Measurements from ENCODE around the gene TSPAN14.

TSPAN14 gene

DNA sequence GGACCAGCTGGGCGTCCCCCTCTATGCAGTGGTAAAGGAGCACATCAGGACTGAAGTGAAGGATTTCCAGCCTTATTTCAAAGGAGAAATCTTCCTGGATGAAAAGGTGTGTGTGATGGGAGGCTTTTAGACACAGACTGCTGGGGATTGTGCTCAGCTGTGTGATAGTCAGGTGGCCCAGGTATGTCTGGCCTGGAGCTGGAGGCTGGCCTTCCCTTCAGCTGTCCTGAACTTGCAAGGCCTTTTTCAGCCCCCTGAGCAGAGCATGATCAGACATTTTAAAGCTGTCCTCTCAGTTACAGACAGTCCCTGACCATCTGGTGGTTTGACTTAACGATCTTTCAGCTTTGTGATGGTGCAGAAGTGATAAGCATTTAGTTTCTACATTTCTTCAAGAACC, 28.2 kb upstream of the TSPAN14 start:
- no peak for DNase-seq

DNA sequence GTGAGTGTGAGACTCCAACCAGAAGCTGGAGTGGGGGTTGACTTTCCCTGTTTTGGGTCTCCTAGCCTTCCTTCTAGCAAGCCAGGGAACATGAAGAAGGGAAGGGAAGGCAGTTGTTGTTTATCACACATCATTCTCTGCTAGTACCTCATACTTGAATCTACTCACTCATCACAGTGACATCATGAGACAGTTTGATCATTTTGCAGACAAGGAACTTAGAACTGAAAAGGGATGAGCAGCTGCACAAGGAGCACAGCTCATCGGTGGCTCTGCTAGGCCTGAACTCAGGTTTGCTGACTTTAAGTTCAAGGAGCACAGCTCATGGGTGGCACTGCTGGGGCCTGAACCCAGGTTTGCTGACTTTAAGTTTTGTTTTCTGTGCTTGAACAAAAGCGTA, 26.6 kb upstream of the TSPAN14 start:
- no peak for DNase-seq

DNA sequence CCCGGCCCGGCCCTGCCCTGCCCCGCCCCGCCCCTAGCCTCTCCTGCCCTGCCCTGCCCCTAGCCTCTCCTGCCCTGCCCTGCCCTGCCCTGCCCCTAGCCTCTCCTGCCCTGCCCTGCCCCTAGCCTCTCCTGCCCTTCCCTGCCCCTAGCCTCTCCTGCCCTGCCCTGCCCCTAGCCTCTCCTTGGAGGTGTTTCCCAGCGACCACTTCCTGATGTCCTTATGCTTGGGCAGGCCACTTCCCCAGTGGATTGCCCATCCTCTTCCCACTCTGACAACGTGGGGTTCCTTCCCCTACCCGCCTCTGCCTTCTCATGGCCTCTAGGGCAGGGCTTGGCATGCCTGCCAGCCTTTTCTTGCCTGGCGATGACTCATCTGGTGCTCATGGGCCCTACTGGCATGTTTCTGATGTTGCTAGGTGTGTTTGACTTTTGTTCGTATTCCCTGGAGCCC, 24.6 kb upstream of the TSPAN14 start:
- DNase-seq, result peak in 1 of 14 donors; percentile 40

DNA sequence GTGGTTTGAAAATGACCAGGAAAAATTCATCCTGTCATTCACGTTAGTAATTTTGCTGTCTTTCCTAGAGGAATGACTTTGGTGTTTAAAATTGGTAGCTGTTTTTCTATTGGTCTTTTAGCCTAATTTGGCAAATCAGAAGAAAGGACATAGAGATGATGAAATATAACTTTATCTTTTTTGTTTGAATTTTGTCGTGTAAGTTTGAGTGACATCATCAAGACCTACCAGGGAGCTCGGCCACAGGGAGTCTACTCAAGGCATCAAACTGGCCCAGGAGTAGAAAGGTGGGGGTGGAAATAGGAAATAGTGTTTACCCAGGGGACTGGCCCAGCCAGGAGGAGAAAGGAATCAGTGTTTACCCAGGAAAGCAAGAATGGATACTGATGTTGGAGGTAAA, 21.0 kb upstream of the TSPAN14 start:
- DNase-seq, result no peak

DNA sequence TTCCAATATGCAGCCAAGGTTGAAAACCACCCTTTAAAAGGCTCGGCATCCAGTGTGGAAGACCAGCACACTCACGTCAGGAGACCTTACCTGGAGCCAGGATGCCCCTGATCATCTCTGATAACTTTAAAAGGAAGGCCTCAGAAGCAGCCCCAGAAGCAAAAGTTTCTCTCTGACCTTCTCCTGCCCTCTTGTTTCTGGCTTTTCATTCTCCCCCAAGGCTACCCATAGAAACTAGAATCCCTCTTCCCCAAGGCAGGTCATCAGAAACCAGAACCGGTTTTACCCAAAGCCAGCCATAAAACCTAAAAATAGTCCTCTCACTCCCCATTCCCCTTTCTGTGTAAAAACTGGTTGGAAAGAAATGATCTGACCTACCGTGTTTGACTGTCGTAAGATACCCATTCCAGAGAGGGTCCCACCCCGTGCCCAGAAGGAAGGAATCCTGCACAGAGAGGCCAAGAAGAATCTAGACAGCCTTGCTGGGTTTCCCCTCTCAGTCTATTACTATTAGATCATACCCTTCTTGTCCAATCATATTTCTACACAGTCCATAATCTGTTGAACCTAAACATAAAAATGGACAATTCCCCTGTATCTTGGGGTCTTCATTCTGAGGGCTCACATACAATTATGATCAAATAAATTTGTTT, 17.5 kb upstream of the TSPAN14 start:
- no peak for DNase-seq

DNA sequence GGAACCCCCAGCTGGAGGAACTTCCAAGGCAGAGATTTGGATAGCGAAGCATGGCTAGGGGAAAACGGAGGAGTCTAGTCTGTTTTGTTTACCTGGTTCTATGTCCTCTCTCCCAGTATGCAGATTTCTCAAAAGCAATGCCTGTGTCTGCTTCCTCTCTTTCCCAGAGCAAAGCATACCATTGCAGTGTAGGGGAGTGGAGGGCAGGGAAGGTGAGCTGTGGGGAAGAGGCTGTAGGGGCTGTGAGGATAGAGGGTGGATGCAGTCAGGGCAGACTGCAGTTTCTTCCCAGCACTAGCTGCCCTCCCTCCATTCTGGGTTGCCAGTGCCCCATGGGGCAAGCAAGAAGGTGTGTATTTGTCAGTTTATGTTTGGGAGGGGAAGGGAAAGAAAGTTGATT, 16.9 kb upstream of the TSPAN14 start:
- DNase-seq, result no peak

DNA sequence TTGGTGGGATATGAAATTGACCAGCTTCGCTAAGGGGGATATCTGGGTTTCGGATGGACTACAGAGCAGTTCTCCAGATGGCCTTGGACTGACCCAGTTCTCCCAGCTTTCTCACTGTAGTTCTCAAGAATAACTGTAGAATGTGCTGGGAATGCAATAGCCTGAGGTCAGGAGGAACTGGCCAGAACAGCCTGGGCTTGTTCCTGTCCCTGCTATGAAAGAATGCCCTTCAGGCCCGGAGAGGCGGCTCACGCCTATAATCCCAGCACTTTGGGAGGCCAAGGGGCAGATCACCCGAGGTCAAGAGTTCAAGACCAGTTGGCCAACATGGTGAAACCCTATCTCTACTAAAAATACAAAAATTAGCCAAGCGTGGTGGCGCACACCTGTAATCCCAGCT, 12.3 kb upstream of the TSPAN14 start:
- no peak for DNase-seq

DNA sequence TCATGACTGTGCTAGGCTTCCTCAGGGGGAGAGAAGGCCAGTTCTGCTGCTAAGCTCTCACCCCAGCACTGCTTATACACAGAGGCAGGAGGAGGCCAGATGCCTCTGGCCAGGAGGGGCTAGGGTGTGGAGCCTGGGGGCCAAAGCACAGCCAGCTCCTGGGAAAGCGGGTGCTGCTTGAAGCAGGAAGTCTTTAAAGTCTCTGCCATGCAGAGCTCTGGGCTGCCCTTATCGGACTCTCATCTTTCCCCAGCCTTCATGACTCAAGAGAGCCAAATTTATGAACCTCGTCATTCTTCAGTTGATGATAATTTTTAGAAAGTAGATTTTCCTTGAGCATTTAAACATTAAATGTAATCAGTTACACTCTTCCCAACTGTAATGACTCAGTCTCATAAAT, 11.2 kb upstream of the TSPAN14 start:
- no peak for DNase-seq

DNA sequence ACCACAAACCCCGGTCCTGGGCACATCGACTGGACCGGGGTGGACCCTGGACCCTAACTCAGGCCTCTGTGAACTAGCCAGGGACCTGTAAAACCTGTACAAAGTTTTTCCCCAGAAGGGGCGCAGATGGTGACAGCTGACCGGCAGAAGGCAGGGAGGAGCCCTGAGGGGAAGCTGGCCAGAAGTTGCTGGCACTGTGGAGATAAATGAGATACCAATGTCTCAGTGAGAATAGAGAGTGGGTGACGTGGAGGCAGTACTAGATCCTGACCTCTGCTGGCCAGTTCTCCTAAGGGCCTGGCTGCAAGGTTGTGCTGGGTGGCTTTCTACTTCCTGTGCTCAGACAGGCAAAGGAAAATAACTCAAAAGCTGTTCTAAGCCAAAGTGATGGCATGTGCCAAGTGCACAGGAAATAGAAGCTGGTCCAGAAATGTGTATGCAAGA, 10.6 kb upstream of the TSPAN14 start:
- DNase-seq, result no peak

DNA sequence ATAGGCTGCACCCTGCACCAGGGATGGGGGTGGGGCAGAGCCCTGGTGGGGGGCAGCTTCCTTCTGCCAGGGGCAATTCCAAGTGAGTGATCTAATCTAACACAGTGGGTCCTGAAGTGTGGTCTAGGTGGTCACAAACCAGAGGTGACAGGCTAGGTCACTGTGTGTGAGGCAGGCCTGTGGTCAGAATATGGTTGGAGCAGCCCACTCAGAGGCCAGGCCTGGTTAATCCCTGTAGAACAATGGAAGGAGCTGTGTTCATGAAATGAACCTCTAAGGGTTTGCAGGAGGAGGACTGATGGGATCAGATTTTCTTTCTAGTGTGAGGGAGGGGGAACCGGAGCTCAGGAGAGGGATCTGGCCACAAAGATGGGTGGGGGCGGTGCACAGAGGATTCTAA, 10.0 kb upstream of the TSPAN14 start:
- no peak for DNase-seq

DNA sequence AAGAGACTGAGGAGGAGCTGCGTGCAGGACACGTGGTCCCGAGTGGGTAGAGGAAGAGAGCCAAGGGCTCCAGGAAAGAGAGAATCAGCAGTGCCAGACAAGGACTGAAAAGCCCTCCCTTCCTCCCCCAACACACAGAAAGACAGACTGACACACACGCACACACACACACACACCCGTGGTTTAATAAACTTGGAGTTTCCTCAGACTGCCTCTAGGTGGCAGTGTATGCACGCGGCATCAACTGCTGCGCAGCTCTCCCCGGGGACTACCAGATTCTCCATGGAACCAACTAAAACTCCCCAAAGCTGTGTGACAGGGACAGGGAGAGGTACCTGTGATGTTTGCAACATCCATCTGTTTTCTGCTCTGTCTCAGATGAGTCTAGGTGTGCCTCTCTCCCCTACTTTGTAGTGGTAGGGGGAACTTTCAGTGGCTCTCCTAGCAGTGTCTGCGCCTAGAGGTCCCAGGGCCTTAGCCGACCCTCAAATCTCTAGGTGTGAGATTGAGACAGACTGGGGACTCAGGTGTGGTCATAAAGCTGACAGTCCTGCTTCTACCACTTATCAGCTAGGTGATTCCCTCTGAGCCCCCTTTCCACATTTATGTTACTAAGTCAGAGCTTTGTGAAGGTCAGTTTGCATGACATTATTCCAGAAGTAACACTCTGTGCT, 9.3 kb upstream of the TSPAN14 start:
- DNase-seq, result peak in 12 of 14 donors; percentile 14 to 70 (median 49)

DNA sequence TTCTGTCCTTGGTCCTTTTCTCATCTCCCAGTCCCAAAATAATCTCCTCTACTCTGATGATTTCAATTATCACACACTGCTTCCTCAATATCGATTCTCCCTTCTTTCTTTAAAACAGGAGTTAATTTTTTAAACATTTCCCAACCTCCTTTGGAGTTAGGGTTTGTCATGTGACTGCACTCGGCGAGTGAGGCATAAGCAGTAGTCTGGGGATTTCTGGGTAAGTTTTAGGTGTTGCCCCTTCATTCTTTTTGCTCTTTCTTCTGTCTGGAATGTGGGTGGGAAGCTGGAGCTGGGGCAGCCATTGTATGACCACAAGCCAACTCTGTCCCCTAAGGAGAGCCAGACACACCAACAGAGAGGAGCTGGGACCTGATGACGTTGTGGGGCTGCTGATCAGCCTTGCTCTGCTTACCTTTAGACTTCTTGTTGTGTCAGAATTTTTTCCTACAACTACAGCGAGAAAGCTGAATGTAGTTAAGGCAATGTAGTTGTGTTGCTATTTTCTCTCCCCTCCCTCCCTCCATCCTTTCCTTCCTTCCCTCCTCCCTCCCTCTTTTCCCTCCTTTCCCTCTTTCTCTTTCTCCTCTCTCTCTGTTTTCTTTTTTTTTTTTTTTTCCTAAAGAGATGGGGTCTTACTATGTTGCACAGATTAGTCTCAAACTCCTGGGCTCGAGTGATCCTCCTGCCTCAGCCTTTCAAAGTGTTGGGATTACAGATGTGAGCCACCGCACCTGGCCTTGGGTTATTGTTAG, 6.5 kb upstream of the TSPAN14 start:
- no peak for DNase-seq

DNA sequence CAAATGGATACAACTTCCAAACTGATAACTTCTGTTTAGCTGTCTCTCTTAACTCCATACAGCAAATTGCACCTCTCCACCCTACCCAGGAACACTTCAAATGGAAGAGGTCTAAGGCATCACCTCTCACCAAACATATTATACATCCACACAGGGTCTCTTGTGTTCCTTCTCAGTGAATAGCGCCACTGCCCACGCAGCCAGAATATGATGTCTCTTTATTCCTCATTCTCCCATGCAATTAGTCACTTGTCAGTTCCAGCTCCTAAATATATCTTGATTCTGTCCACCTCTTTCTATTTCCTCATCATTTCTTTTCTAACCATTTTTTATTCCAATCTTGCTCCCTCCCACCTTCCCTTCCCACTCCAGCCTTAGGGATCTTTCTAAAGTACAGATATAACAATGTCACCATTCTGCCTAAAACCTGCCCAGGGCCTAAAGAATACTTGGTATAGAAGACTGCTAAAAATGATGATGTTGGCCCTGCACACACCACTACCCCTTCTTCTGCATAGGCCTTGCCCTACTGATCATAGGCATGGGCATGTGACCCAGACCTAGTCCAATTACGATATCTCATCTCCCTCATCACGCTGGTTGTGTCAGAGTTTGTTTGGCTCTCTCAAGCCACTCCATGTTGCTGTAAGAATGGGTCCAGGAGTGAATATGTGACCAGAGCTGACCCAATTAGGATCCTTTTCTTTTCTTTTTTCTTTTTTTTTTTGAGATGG, 5.7 kb upstream of the TSPAN14 start:
- DNase-seq, result no peak

DNA sequence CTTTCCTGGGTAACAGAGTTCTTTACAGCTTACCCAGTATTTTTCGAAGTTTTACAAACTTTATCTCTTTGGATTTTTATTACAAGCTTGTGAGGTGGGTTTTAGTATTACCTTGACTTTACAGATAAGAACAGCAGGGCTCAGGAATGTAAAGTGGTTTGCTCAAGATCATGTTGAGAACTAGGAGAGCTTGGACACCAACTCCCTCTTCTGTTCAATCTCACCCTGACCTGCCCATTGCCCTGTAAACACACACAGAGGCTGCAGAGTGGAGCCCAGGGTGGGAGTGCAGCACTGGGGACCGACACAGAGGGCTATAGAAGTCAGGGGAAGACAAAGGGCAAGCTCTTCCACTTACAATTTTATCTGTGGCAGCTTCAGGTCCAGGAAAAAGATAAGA, 4.6 kb upstream of the TSPAN14 start:
- DNase-seq, result no peak

DNA sequence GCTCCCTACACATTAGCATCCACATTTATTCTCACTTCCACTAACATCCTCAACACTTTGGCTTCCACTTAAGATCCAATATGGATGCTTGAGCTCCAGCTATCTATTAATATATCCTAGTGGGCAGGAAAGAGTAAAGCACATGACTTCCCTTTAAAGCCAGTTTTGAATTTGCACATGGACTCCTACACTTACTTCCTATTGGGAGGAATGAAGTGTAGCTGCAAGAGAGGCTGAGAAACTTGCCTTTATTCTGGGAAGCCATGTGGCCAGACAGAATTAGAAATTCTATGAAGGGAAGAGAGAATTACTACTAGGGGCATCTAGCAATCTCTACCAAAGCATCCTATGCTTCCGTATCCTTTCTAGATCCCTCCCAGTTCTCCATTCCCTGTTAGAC, 3.0 kb upstream of the TSPAN14 start:
- no peak for DNase-seq

DNA sequence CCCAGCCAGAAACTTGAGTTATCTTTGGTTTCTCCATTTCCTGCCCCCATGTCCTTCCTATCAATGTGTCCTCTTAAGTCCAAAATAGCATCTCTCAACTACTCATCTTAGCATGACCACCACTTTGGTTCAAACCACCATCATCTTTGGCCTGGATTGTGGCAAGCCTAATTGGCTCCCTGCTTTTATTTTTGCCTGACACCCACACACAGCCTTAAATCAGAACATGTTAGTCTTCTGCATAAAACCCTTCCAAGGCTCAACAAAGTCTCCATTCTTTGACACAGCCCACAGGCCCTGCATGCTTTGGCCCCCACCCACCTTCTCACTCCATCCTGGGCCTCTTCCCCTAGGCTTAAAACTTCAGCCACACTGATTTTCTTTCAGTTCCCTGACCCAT, 2.0 kb upstream of the TSPAN14 start:
- no peak for DNase-seq

DNA sequence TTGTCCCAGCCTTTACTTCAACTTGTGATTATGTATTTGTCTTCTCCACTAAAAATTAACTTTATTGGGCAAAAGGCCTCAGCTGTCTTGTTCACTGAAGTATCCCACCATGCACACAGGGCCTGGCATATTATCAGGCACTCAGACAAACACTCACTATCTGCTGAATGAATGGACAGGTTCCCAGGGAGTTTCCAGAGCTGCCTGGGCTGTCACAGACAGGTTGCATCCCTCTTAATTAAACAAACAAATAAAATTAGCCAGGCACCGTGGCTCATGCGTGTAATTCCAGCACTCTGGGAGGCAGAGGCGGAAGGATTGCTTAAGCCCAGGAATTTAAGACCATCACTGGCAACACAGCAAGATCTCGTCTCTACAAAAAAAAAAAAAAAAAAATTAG, 1.5 kb upstream of the TSPAN14 start:
- DNase-seq, result no peak

DNA sequence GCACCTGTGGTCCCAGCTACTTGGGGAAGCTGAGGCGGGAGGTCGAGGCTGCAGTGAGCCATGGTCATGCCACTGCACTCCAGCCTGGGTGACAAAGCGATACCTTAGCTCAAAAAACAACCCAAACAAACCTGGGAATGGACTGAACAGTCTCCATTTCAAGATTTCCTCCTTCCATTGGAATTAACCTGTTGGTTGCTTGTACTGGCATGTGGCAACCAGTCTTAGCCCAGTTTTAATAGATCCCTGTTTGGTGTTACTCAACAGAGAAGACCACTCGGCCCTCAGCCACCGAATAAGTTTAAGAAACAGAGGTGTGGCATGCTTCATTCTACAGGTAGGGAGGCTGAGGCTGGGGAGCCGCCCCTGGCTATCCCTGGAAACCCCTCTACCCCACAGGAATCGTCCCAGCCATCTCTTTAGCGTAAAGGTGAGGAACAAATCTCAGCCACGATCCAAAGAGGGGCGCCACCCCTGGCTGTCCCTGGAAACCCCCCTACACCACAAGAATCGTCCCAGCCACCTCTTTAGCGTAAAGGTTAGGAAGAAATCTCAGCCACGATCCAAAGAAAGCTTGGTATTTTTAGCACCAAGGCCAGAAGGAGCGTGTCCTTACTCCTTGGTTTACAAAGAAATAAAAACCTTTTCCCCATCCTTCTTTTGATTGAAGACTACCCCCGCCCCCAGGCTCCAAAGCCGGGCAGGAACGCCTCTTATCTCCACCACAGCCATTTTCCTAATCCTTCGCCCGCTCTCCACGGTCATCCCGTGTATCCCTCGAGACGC, 861 bp upstream of the TSPAN14 start:
- no peak for DNase-seq

DNA sequence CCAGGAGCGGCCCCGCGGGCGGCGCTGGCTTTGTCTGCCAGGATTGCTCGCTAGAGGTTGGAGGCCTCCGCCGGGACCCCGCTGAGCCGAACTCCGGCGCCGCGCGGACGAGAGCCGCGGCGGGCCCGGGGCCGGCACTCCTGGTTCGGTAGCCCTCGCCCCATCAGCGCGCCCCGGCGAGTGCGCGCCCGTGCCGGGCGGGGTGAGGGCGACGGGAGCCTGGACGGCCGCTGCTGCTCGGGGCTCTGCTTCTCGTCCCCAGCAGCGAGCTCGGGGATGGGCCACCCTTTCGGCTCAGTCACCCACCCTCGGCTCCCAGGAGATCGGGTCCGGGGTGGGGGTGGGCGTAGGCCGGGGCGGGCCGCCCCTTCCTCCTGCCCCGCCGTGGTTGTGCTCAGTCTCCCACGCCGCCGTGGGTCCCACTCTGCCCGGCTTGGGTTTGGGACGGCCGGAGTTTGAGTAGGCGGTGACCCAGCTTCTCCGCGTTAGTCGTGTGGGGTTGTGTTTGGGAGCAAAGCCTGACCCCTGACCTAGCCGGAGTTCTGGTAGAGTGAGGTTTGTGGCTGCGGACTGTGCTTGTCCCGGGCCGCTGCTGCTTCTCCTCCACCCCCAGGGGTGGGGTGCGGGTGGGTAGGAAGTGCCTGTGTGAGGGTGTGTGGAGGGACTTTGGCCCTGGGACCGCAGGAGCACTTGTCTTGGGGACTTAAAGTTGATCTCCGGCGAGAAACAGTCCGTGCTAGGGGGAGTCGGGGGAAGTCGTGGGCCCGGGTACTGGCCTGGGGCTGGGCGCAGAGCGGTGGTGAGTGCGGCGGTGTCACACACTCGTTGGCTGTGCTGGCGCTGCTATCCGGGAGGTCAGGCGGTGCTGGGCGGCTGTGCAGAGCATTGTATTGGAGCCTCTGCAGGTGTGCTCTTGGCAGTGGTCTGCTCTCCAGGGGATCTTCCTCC, 677 bp downstream of the TSPAN14 start:
- DNase-seq, result peak in 5 of 14 donors; percentile 28 to 54 (median 46)

DNA sequence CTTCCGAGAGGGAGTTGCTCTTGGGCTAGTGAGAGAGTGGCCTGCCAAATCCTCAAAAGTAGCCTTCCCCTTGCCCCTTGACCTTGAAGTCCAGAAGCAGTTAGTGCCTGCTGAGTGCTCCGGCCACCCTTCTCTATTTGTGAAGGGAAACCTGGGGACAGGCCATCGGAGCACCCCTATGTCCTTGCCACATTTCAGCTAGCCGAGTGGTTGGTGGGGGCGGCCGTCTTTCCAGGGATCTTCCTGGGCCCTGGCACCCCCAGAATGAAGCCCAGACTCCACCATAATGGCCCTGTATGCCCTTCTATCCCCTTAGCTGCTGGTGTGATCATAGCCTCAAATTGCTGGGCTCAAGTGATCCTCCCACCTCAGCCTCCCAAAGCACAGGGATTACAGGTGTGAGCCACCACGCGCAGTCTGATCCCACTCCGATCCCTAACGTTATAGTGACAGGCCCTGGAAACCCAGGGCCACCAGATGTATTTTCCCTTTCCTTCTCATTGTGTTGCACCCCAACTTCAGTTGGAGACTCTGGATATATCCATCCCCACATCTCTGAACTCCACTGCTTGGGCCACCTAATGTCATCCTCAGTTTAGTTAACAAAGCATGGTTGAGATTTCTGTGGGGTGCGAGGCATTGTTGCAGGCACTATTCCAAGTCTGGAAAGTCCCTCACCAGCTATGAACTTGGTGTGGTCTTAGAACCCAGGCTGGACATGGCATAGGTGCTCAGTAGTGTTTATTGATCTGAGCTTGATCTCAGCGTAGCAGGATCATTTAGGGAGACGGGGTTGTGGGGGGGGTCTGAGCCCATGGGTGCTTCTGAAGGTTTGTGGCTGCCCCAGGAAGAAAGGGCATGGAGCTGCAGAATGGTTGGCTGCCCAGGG, 1.6 kb downstream of the TSPAN14 start:
- no peak for DNase-seq

Measured in C1 segment of cervical spinal cord (tissue), 14 donors.